Activated B cell treated with CpG ODN at 0.5 μM for 24 hours (primary cell): ENCODE measurements around the gene RBBP8NL. TPM values are rescaled to one million over a fixed set of nuclear protein-coding genes. Genes with fewer than 3 reads are reported as not detected.

Source experiments
- ATAC-seq: fragments of 200-7000 bp; cut with Tn5 transposase; one replicate; pipeline ENCODE4 v1.10.0; 2021; ENCODE audit warnings: low read depth, mild to moderate bottlenecking, moderate library complexity
- CTCF ChIA-PET: fragments of 350-600 bp; sonication (Branson Sonifier 250); formaldehyde crosslinking; loops from one replicate; lab custom pipeline; 2021; ENCODE audit warnings: antibody characterized with exemption; lab: Charles Lee
- POLR2A ChIA-PET: fragments of 350-600 bp; sonication (Branson Sonifier 250); formaldehyde crosslinking; loops from one replicate; lab custom pipeline; 2021; ENCODE audit warnings: antibody characterized with exemption; lab: Charles Lee
- DNase-seq: peaks from one replicate; pipeline ENCODE4 v3.0.0; 2022
- H3K27ac Mint-ChIP-seq: one replicate; pipeline ENCODE4 v1.8.0; 2020; ENCODE audit warnings: mixed read lengths
- H3K27me3 Mint-ChIP-seq: one replicate; pipeline ENCODE4 v1.8.0; 2021; ENCODE audit warnings: mixed read lengths
- H3K36me3 Mint-ChIP-seq: one replicate; pipeline ENCODE4 v1.8.0; 2021; ENCODE audit warnings: low read depth, mixed read lengths
- H3K4me1 Mint-ChIP-seq: one replicate; pipeline ENCODE4 v1.8.0; 2021; ENCODE audit warnings: mixed read lengths
- H3K4me3 Mint-ChIP-seq: one replicate; pipeline ENCODE4 v1.8.0; 2020; ENCODE audit warnings: mild to moderate bottlenecking, mixed read lengths
- H3K9me3 Mint-ChIP-seq: one replicate; pipeline ENCODE4 v1.8.0; 2020; ENCODE audit warnings: mixed read lengths
- CTCF ChIP-seq: fragments of 200-600 bp; IDR thresholded peaks from one replicate; pipeline ENCODE4 v1.8.0; 2022; ENCODE audit warnings: antibody characterized with exemption, mild to moderate bottlenecking
- intact Hi-C: fragments of 100-400 bp; cut with micrococcal nuclease; formaldehyde crosslinking; loops from one replicate; pipeline ENCODE4 v1.15.1; 2024
- total RNA-seq: library from RNA; stranded (reverse); gene quantifications from 2 replicates; pipeline ENCODE4 v1.2.3, GENCODE V29; 2022

RBBP8NL gene
- total RNA-seq, 1 donor from 2014 or later: not detected

- ChIA-PET CTCF (no interaction called here), POLR2A (interaction anchor here (1.3 kb wide), 1 partner anchor 12 kb away, joined by 3 read pairs; no protein-coding TSS in a partner anchor)
- no peak for DNase-seq
- Mint-ChIP-seq H3K27ac (no peak overlapping the region), H3K4me3 (no peak overlapping the region), H3K36me3 (no peaks in the 10 kb centered on the region), H3K27me3 (no peaks in the 10 kb centered on the region), H3K4me1 (peaks cover 3% of the 10 kb centered on the region), H3K9me3 (no peaks in the 10 kb centered on the region)
- no peak for ATAC-seq
- intact Hi-C loops: no loop called here
- no peak for TF ChIP-seq CTCF
These were observed 64.1 kb downstream of the RBBP8NL start for GRCh38 chr20:62362991-62363919.

GRCh38 chr20:62362590-62362940, 64.8 kb downstream of the RBBP8NL start:
- Mint-ChIP-seq H3K27ac (no peak overlapping the region), H3K27me3 (no peaks in the 10 kb centered on the region), H3K36me3 (no peaks in the 10 kb centered on the region), H3K4me1 (peaks cover 2% of the 10 kb centered on the region), H3K9me3 (no peaks in the 10 kb centered on the region), H3K4me3 (peak overlapping the region; percentile 7)
- POLR2A ChIA-PET: no interaction called here
- ATAC-seq (no peak), DNase-seq (no peak)
- TF ChIP-seq CTCF: no peak
- intact Hi-C loops: no loop called here
- CTCF ChIA-PET: no interaction called here

- no peak for DNase-seq
- Mint-ChIP-seq H3K27me3 (no peaks in the 10 kb centered on the region), H3K9me3 (no peaks in the 10 kb centered on the region), H3K4me1 (peaks cover 2% of the 10 kb centered on the region), H3K36me3 (no peaks in the 10 kb centered on the region), H3K27ac (no peak overlapping the region), H3K4me3 (no peak overlapping the region)
- TF ChIP-seq CTCF: no peak
- ChIA-PET CTCF (no interaction called here), POLR2A (interaction anchor here (1.0 kb wide), 1 partner anchor 23 kb away, joined by 3 read pairs; no protein-coding TSS in a partner anchor)
- intact Hi-C loops: no loop called here
- ATAC-seq: no peak
These were observed 65.3 kb downstream of the RBBP8NL start for GRCh38 chr20:62361799-62362589.

- CTCF ChIA-PET: no interaction called here
- TF ChIP-seq CTCF: no peak
- Mint-ChIP-seq H3K4me1 (peaks cover 2% of the 10 kb centered on the region), H3K36me3 (no peaks in the 10 kb centered on the region), H3K27me3 (no peaks in the 10 kb centered on the region), H3K9me3 (no peaks in the 10 kb centered on the region), H3K27ac (no peak overlapping the region), H3K4me3 (no peak overlapping the region)
- DNase-seq (no peak), ATAC-seq (no peak)
- intact Hi-C loops: no loop called here
- POLR2A ChIA-PET: interaction anchor here (1.0 kb wide), 1 partner anchor 22 kb away, joined by 3 read pairs; no protein-coding TSS in a partner anchor
These were observed 66.2 kb downstream of the RBBP8NL start for GRCh38 chr20:62360854-62361798.

Other genes starting within 250 kb of the RBBP8NL start
- gene MTG2, start 244.5 kb downstream of the RBBP8NL start, total RNA-seq: 40.8 and 46.8 TPM in 2 replicates
- not detected in 2 replicates for gene HRH3, start 207.3 kb downstream of the RBBP8NL start, total RNA-seq
- gene OSBPL2, start 189.0 kb downstream of the RBBP8NL start, total RNA-seq: 40.3 and 43.0 TPM in 2 replicates
- 97.9 and 98.0 TPM in 2 replicates for gene ADRM1, start 124.5 kb downstream of the RBBP8NL start, total RNA-seq
- 19.8 and 24.8 TPM in 2 replicates for gene LAMA5, start 60.2 kb downstream of the RBBP8NL start, total RNA-seq
- 2,912 and 3,555 TPM in 2 replicates for gene RPS21, start 40.4 kb downstream of the RBBP8NL start, total RNA-seq
- 6.6 and 7.0 TPM in 2 replicates for gene CABLES2, start 20.3 kb downstream of the RBBP8NL start, total RNA-seq
- not detected in 2 replicates for gene GATA5, start 48.5 kb upstream of the RBBP8NL start, total RNA-seq
- gene SLCO4A1, start 215.0 kb upstream of the RBBP8NL start, total RNA-seq: 27.8 and 38.9 TPM in 2 replicates